Small intestine (tissue), 7 donors: ENCODE results near the gene METRN. TPM values are rescaled to one million over a fixed set of nuclear protein-coding genes. Genes with fewer than 3 reads are reported as not detected.

Source experiments
- DNase-seq, 2 donors: peaks; one replicate each; pipeline versions ENCODE4 v3.0.0 to v3.0.0-alpha.2; 2013
- FAIRE-seq: peaks from 2 replicates; lab custom pipeline; 2012; peaks lifted over from hg19 to GRCh38; lab: Jason Lieb, UNC
- H3K27ac ChIP-seq, 3 donors: one replicate each; pipeline ENCODE4 v1.5.1; 2013; ENCODE audit warnings: low read length in 2 of 3, mild to moderate bottlenecking in 2 of 3, control low read depth in 1 of 3, inconsistent platforms in 1 of 3, low read depth in 1 of 3, moderate library complexity in 1 of 3
- H3K27me3 ChIP-seq, 3 donors: one replicate each; pipeline ENCODE4 v1.6.1; 2013; ENCODE audit warnings: low read length in 3 of 3, inconsistent platforms in 1 of 3; ENCODE audit not compliant: control insufficient read depth in 3 of 3, insufficient read depth in 3 of 3
- H3K36me3 ChIP-seq, 3 donors: one replicate each; pipeline ENCODE4 v1.6.1; 2013; ENCODE audit warnings: low read length in 3 of 3, inconsistent platforms in 1 of 3, low read depth in 1 of 3, mild to moderate bottlenecking in 1 of 3, moderate library complexity in 1 of 3; ENCODE audit not compliant: control insufficient read depth in 3 of 3, insufficient read depth in 2 of 3
- H3K4me1 ChIP-seq, 3 donors: one replicate each; pipeline ENCODE4 v1.6.1; 2013; ENCODE audit warnings: low read length in 2 of 3, inconsistent platforms in 1 of 3, low read depth in 1 of 3, mild to moderate bottlenecking in 1 of 3, moderate library complexity in 1 of 3; ENCODE audit not compliant: control insufficient read depth in 3 of 3, insufficient read depth in 2 of 3
- H3K4me3 ChIP-seq, 3 donors: one replicate each; pipeline ENCODE4 v1.5.1; 2013; ENCODE audit warnings: low read length in 3 of 3, control low read depth in 1 of 3, inconsistent platforms in 1 of 3, low read depth in 1 of 3, mild to moderate bottlenecking in 1 of 3, moderate library complexity in 1 of 3
- H3K9me3 ChIP-seq, 2 donors: one replicate each; pipeline ENCODE4 v1.6.1; 2013; ENCODE audit warnings: low read depth in 1 of 2, low read length in 1 of 2; ENCODE audit not compliant: control insufficient read depth in 2 of 2, insufficient read depth in 1 of 2
- WGBS, 3 donors: extraction: QIAGEN DNeasy Blood & Tissue Kit; methylation state at CpG; one replicate each; pipeline ENCODE4 v1.1.7; 2013; 5-methylcytosine and 5-hydroxymethylcytosine counted together
- polyA plus RNA-seq, 4 donors: library from polyadenylated mRNA; stranded (reverse) in 3 of 4; unstranded in 1 of 4; fragments of 200-250 nt in 3 of 4; fragments of 120-200 nt in 1 of 4; gene quantifications; one replicate each; pipeline versions ENCODE4 v1.2.1 to v1.2.3, GENCODE V29; 2013
- donor health status: healthy with polysubstance abuse.
- donor health status: control.
- donor health status: control.
- donor health status: Bipolar disorder and iron deficiency.
- donor health status: healthy.

The METRN gene
- polyA plus RNA-seq, 4 donors = 4.9 to 14.1 (median 9.3) TPM

- FAIRE-seq = no peak
- 93 to 96% (median 95%) methylated on average over 42 to 52 of the region's 52 CpGs for WGBS, 3 donors
- H3K36me3 ChIP-seq = peaks cover 15 to 84% (median 21%) of the 10 kb centered on the region in 3 donors
These were observed 44.2 kb upstream of the METRN start for GRCh38 chr16:670485-671352.

DNA sequence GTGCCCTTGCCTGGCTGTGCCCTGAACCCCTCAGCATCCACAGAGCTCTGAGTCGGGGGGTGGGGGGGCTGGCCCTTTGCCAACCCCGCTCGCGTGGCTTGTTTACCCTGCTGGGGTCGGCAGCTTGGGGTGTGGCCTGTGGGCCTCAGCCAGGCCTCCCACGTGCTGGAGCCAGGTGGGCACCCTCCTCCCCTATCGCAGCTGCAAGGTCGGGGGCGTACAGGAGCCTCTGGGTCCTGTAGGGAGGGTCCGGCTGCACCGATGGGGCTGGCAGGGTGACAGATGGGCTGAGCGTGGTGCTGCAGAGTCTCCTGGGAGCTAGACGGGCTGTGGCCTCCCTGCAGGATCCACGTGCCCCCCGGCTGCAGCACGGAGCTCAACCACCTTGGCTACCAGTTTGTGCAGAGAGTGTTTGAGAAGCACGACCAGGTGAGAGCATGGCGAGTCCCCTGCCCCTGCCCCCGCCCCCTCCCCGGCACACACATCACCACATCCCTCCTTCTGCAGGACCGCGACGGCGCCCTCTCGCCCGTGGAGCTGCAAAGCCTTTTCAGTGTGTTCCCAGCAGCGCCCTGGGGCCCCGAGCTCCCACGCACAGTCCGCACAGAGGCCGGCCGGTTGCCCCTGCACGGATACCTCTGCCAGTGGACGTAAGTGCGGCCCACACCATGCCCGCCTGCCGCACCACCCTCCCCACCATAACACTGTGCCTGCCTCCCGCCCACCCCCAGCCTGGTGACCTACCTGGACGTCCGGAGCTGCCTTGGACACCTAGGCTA lies 43.4 kb upstream of the METRN start:
- no peak for FAIRE-seq

More at GRCh38 chr16:670485-671352, 44.2 kb upstream of the METRN start:
- Histone ChIP-seq H3K9me3 (no peaks in the 10 kb centered on the region), H3K27ac (no peak overlapping the region), H3K4me3 (no peak overlapping the region), H3K4me1 (peaks cover 3 to 21% (median 5%) of the 10 kb centered on the region in 3 donors), H3K27me3 (no peaks in the 10 kb centered on the region)
- no peak for DNase-seq

GRCh38 chr16:672371-672770 lies 42.5 kb upstream of the METRN start:
- peaks cover 15 to 71% (median 21%) of the 10 kb centered on the region in 3 donors for H3K36me3 ChIP-seq
- 90 to 97% (median 92%) methylated on average over 17 to 19 of the region's 19 CpGs for WGBS, 3 donors
- no peaks in the 10 kb centered on the region for H3K9me3 ChIP-seq
- peaks cover 3 to 35% (median 5%) of the 10 kb centered on the region in 3 donors for H3K4me1 ChIP-seq
- no peak overlapping the region for H3K27ac ChIP-seq
- H3K27me3 ChIP-seq = peaks cover 0 to 3% (median 0%) of the 10 kb centered on the region in 3 donors
- DNase-seq = no peak
- H3K4me3 ChIP-seq = no peak overlapping the region
- FAIRE-seq = no peak

More for the DNA sequence above, 43.4 kb upstream of the METRN start:
- DNase-seq = no peak
- Histone ChIP-seq H3K4me1 (peaks cover 3 to 27% (median 5%) of the 10 kb centered on the region in 3 donors), H3K27ac (no peak overlapping the region), H3K4me3 (no peak overlapping the region), H3K9me3 (no peaks in the 10 kb centered on the region), H3K27me3 (peaks cover 0 to 3% (median 0%) of the 10 kb centered on the region in 3 donors), H3K36me3 (peaks cover 15 to 79% (median 21%) of the 10 kb centered on the region in 3 donors)
- WGBS, 3 donors = 87 to 88% (median 88%) methylated on average over 36 to 40 of the region's 40 CpGs

GRCh38 chr16:672851-673250 lies 42.1 kb upstream of the METRN start:
- Histone ChIP-seq H3K4me1 (peaks cover 3 to 32% (median 5%) of the 10 kb centered on the region in 3 donors), H3K9me3 (no peaks in the 10 kb centered on the region), H3K27me3 (peaks cover 0 to 3% (median 0%) of the 10 kb centered on the region in 3 donors), H3K36me3 (peaks cover 15 to 67% (median 21%) of the 10 kb centered on the region in 3 donors), H3K4me3 (no peak overlapping the region), H3K27ac (no peak overlapping the region)
- FAIRE-seq (no peak), DNase-seq (no peak)
- WGBS, 3 donors = 92 to 95% (median 95%) methylated on average over 17 to 21 of the region's 21 CpGs

GRCh38 chr16:673399-673991 lies 41.4 kb upstream of the METRN start:
- Histone ChIP-seq H3K27me3 (peaks cover 0 to 3% (median 0%) of the 10 kb centered on the region in 3 donors), H3K27ac (no peak overlapping the region), H3K36me3 (peaks cover 15 to 67% (median 21%) of the 10 kb centered on the region in 3 donors), H3K4me3 (no peak overlapping the region), H3K9me3 (no peaks in the 10 kb centered on the region), H3K4me1 (peaks cover 3 to 32% (median 5%) of the 10 kb centered on the region in 3 donors)
- no peak for FAIRE-seq
- no peak for DNase-seq
- 90 to 91% (median 91%) methylated on average over 14 to 18 of the region's 18 CpGs for WGBS, 3 donors

DNA sequence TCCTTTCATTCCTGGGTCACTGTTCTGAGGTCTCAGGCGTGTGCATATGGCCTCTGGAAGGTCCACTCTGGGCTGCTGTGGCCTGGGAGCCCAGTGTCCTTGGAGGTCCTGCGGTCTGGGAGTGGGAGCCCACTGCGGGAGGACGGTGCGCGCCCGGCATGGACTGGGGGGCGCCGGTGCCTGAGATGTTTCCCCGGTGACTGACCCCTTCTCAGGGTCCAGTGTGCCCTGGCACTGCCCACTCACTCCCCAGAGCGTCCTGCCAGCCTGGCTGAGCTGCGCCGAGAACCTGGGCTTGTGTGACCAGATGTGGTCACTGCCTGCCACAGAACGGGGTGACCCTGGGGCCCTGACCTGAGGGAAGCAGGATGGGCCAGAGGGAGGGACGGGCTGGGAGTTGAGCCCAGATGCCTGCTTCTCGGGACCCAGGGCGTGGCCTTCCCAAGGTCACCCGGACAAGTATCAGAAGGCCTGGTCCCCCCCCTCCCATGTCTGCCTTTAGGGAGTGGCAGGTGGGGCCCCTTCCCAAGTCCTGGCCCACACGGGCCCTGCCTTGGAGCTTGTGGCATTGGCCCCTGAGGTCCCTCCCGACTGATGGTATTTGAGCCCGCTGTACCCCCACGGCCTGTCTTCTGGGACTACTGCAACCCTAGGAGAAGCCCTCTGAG lies 40.6 kb upstream of the METRN start:
- Histone ChIP-seq H3K4me1 (peaks cover 5 to 26% (median 5%) of the 10 kb centered on the region in 3 donors), H3K27ac (no peak overlapping the region), H3K36me3 (peaks cover 15 to 59% (median 21%) of the 10 kb centered on the region in 3 donors), H3K27me3 (peaks cover 0 to 3% (median 0%) of the 10 kb centered on the region in 3 donors), H3K4me3 (no peak overlapping the region), H3K9me3 (no peaks in the 10 kb centered on the region)
- no peak for DNase-seq
- FAIRE-seq = no peak
- WGBS, 3 donors = 72 to 80% (median 76%) methylated on average over 21 to 22 of the region's 22 CpGs

DNA sequence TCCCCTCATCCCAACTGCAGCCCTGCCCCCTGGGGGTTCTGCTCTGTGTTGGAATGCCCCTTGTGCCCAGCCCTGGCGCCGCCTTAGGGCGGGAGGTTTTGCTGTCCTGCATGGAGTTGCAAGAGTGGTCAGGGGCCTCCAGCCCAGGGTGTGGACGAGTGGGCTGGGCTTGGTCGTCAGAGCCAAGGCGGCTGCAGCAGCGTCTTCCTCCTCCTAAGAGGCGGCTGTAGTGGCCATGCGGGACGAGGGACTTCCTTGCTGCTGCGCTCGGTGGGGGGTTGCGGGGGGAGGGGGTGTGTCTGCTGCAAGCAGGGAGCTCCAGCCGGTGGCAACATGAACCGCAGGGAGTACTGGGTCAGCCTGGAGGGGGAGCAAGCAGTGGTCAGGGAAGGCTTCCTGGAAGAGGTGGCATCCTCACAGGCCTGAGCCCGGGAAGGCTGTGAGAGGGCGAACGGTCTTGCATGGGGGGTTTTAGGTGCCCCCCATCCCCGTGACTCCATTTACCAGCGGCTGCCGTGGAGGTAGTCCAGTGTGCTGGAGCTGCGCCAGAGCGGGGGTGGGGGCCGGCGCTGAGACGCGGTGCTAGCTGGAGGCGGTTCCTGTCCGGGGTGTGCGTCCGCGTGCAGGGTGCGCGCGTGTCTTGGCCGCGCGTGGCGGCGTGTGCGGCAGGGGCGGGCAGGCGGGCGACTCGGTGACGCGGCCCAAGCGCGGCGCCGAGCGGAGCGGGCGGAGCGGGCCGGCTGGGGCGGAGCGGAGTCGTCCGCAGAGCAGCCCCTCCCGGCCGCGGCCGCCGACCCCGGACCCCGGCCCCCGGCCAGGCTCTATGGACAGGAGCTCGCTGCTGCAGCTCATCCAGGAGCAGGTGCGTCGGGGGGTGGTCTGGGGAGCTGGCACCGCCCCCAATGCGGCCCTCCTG lies 39.7 kb upstream of the METRN start, which contains the start of gene RHBDL1:
Gene RHBDL1 (plus strand): TSS at position 704 of the 916 bp plus-strand sequence. CDS start 120 bp downstream, at position 824.
- Histone ChIP-seq H3K4me3 (peak within 1 kb of the TSS; percentile 27 to 42 (median 39)), H3K9me3 (no peaks in the 10 kb centered on the region), H3K36me3 (peaks cover 15 to 50% (median 19%) of the 10 kb centered on the region in 3 donors), H3K27me3 (peaks cover 0 to 3% (median 0%) of the 10 kb centered on the region in 3 donors), H3K4me1 (peaks cover 5 to 26% (median 5%) of the 10 kb centered on the region in 3 donors), H3K27ac (peak within 1 kb of the TSS in 1 of 3 donors; percentile 25)
- DNase-seq (peak; percentile 25 to 48), FAIRE-seq (no peak)
- 5 to 10% (median 6%) methylated on average over 36 to 73 of the region's 73 CpGs for WGBS, 3 donors
